ENCODE results near the gene KCNH3. TPM values are rescaled to one million over a fixed set of nuclear protein-coding genes. Genes with fewer than 3 reads are reported as not detected.

KCNH3 gene
- total RNA-seq, 4 donors from 2014 or later, result not detected

DNA sequence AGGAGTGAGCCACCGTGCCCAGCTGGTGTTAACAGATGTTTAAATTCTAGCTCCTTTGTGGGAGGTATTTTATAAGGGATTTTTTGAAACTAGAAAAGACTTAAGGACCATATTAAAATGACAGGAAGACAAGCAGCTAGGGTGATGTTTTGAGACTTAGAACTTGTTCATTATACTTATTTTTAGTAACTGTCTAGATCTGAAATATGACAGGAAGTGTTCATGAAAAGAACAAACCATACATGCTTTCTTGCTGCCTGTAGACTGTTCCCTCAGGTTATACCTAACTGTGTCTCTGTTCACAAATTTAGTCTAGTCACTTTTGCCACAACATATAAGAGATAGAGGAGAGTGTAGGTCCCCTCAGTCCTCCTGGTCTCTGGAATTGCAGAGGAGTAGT, 36.9 kb upstream of the KCNH3 start:
- no peak for TF ChIP-seq CTCF (IDR thresholded peaks at IDR 0.05; ENCODE audit: low read depth)

GRCh38 chr12:49502590-49502989, 36.2 kb upstream of the KCNH3 start:
- no peak for TF ChIP-seq CTCF (IDR thresholded peaks at IDR 0.05; ENCODE audit: low read depth)

- no peak for TF ChIP-seq CTCF (IDR thresholded peaks at IDR 0.05; ENCODE audit: low read depth)
These were observed 35.1 kb upstream of the KCNH3 start for GRCh38 chr12:49503674-49504180.

DNA sequence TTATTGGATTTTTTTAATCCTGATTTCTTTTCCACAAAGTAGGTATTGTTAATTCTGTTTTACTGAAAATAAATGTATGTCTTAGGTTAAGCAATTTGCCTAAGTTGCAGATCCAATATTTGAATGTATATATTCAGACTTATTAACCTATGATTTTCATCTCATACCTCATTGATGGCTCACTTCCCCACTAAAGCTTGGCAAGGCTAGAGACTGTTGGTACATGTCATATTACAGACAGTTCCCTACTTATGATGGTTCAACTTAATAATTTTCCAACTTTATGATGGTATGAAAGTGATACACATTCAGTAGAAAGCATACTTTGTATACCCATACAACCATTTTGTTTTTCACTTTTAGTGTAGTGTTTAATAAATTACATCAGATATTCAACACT, 33.2 kb upstream of the KCNH3 start:
- no peak for TF ChIP-seq CTCF (IDR thresholded peaks at IDR 0.05; ENCODE audit: low read depth)

DNA sequence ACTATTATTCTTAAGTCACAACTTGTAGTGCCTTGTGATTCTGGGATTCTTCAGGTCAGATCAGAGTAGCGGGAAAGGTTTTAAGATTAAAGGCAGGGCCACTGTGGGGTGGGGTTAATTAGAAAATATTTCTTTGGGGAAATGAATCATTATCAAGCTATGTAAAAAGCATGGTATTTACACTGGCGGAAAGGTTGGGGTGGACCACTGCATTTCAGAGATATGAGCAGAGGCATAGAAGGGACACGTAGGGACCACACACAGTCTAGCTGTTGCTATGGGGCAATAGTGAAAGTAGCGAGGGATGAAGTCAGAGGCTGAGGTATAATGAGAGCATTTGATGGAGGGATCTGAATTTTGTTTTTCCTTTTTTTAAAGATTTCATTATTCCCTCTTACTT, 31.7 kb upstream of the KCNH3 start:
- TF ChIP-seq CTCF (IDR thresholded peaks at IDR 0.05; ENCODE audit: low read depth), result no peak

DNA sequence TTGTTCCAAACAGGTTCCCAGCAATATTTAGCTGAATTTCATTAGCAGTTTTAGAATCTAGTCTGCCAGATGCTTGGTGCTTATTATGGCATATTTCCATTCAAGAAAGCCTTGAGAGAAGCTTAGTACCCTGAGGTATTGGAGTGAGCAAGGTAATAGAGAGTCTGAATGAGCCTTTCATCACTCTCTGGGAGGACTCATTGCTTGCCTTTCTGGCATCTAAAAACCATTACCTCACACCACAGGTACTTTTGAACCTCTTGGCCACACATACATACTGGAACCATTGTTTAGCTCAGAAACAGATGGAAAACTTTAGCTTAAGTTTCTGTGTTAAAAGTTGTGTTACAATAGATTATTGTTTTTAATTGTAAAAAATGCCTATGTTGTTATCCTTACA, 27.4 kb upstream of the KCNH3 start:
- no peak for TF ChIP-seq CTCF (IDR thresholded peaks at IDR 0.05; ENCODE audit: low read depth)

- TF ChIP-seq CTCF (IDR thresholded peaks at IDR 0.05; ENCODE audit: low read depth), result no peak
These were observed 26.3 kb upstream of the KCNH3 start for GRCh38 chr12:49512546-49512945.
